Fibroblast of mammary gland (primary cell): ENCODE data around the gene TTLL9.

Experiments used
- DNase-seq: peaks from one replicate; pipeline ENCODE4 v3.0.0-alpha.2; 2010; ENCODE audit warnings: low read depth
- H3K4me3 ChIP-seq: 2 replicates; pipeline ENCODE4 v1.5.1; 2011; ENCODE audit warnings: low read depth, mild to moderate bottlenecking, low read length, moderate library complexity; ENCODE audit not compliant: control insufficient read depth
- TF ChIP-seq, protein P1 (sequence below): conservative IDR thresholded peaks from 2 replicates; pipeline ENCODE4 v1.5.1; 2011; ENCODE audit warnings: low read depth, low read length, inconsistent platforms; ENCODE audit not compliant: control insufficient read depth, insufficient read depth

TTLL9 gene

DNA sequence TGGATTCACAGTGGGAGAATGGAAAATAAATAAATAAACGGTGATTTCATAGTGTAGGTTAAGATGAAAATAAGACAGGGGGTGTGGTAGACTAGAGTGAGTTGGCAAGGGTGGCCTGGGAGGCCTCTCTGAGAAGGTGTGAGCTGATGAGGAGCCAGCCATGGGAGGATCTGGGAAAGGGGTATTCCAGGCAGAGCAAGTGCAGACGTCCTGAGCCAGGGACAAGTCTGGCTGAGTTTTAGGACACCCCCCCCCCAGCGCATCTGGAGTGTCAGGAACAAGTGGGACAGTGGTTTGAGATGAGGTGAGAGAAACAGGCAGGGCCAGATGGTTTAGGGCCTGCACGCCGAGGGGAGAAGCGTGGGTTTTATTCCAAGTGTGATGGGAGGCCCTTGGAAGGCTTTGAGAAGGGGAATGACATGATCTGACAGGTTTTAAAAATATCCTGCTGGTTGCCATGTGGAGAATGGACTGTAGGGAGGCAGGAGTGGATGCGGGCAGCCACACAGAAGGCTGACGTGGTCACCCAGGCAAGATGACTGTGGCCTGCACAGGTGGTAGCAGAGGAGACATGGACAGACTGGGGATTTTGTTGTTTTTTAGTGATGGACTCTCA lies 118.7 kb downstream of the TTLL9 start:
- no peak for DNase-seq
- TF ChIP-seq, protein P1, sequence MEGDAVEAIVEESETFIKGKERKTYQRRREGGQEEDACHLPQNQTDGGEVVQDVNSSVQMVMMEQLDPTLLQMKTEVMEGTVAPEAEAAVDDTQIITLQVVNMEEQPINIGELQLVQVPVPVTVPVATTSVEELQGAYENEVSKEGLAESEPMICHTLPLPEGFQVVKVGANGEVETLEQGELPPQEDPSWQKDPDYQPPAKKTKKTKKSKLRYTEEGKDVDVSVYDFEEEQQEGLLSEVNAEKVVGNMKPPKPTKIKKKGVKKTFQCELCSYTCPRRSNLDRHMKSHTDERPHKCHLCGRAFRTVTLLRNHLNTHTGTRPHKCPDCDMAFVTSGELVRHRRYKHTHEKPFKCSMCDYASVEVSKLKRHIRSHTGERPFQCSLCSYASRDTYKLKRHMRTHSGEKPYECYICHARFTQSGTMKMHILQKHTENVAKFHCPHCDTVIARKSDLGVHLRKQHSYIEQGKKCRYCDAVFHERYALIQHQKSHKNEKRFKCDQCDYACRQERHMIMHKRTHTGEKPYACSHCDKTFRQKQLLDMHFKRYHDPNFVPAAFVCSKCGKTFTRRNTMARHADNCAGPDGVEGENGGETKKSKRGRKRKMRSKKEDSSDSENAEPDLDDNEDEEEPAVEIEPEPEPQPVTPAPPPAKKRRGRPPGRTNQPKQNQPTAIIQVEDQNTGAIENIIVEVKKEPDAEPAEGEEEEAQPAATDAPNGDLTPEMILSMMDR, result no peak

DNA sequence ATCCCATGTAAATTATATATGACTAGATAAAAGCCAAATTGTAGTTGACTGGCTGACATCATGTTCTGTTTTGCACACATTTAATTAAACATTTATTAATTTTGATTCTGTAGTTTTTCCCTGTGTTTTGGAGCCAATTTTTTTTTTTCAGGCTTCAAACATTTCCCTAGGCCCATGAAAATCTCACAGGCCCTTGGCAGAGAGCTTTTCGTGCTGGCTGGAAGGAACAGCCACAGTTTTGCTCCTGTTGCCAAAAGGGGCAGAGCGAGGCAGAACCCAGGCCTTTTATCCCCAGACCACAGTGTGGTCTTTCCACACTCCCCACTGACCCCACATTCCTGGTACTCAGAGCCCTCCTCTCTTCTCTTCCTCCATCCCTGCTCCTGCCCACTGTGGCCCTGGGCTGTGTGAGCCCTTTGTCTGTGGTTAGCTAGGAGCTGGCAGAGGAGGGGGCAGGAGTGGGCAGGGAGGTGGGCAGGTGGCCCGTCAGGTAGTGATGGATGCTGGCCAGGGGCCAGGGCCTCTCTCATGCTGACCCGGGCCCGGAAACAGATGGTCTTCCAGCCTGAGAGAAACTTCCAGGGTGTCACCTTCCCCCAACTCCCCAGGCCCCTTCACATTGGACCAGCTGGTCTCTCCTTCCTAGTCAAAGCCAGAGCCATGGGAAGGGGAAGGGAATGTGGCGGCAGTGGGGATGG lies 120.4 kb downstream of the TTLL9 start:
- no peak for DNase-seq
- no peak overlapping the region for H3K4me3 ChIP-seq
- TF ChIP-seq, protein P1, result no peak

More for the DNA sequence above, 118.7 kb downstream of the TTLL9 start:
- H3K4me3 ChIP-seq, result no peak overlapping the region

DNA sequence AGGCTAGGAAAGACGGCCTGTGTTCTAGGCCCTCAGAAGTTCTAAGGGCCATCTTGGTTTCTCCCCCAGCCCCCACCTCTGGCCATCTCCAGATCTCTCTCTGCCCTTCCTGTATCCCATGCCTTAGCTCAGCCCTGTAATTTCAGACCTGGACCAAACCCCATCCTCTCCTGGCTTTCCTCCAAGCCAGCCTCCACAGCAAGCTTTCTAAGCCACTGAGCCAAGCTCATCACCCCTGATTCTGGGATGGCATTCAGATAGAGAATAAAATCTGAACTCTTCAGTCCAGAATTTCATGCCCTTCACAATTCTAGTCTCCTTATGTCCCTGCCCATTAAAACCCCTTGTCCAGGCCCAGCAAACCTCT lies 120.9 kb downstream of the TTLL9 start:
- H3K4me3 ChIP-seq, result no peak overlapping the region
- TF ChIP-seq, protein P1, result no peak
- no peak for DNase-seq

DNA sequence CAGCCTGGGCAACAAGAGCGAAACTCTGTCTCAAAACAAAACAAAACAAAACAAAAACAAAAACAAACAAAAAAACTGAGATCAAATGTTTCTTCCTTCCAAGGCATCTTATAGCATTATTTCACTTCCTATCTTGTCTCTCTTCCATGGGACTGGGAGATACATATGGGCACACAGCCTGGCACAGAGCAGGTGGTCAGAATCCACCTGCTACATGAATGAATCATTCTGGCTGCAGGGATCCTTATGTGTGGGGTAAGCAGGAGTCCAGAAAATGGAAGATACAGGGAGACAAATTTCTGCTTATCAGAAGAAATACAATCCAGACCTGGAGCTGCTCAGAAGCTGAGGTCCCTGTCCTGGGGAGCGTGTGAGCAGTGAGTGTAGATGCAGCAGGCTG lies 121.7 kb downstream of the TTLL9 start:
- H3K4me3 ChIP-seq, result no peak overlapping the region
- TF ChIP-seq, protein P1, result no peak
- no peak for DNase-seq
